HEK293 (cell line): ENCODE data around the gene HOXA11.

Experiments
- KLF7 ChIP-seq: fragments of 450-650 bp; formaldehyde crosslinking; IDR thresholded peaks from 2 replicates; pipeline ENCODE4 v1.5.1; 2016; ENCODE audit warnings: missing biosample characterization, missing genetic modification characterization, borderline replicate concordance
- ZNF138 ChIP-seq: fragments of 450-650 bp; formaldehyde crosslinking; IDR thresholded peaks from 2 replicates; pipeline ENCODE4 v1.5.1; 2016; ENCODE audit warnings: missing biosample characterization, missing genetic modification characterization, borderline replicate concordance
- ZNF223 ChIP-seq: fragments of 450-650 bp; formaldehyde crosslinking; IDR thresholded peaks from 2 replicates; pipeline ENCODE4 v1.5.1; 2016; ENCODE audit warnings: missing biosample characterization, missing genetic modification characterization
- ZNF280D ChIP-seq: fragments of 450-650 bp; formaldehyde crosslinking; IDR thresholded peaks from 2 replicates; pipeline ENCODE4 v1.5.1; 2016; ENCODE audit warnings: missing biosample characterization, missing genetic modification characterization
- ZNF292 ChIP-seq: fragments of 450-650 bp; formaldehyde crosslinking; IDR thresholded peaks from 2 replicates; pipeline ENCODE4 v1.5.1; 2016; ENCODE audit warnings: low read depth, missing biosample characterization, missing genetic modification characterization, borderline replicate concordance
- ZNF449 ChIP-seq: fragments of 450-650 bp; formaldehyde crosslinking; IDR thresholded peaks from 2 replicates; pipeline ENCODE4 v1.5.1; 2017; ENCODE audit warnings: missing biosample characterization, mild to moderate bottlenecking, missing genetic modification characterization, moderate library complexity
- TF ChIP-seq, protein P1 (sequence below): fragments of 450-650 bp; formaldehyde crosslinking; IDR thresholded peaks from 2 replicates; pipeline ENCODE4 v1.5.1; 2016; ENCODE audit warnings: missing biosample characterization, missing genetic modification characterization

GRCh38 chr7:27180431-27181420, 4.3 kb downstream of the HOXA11 start:
- TF ChIP-seq ZNF280D (tag by site-specific recombination) (no peak), ZNF292 (tag by site-specific recombination) (no peak), ZNF138 (tag by site-specific recombination) (no peak), KLF7 (tag by site-specific recombination) (no peak), ZNF223 (no peak), ZNF449 (tag by site-specific recombination) (no peak)
- TF ChIP-seq, protein P1, sequence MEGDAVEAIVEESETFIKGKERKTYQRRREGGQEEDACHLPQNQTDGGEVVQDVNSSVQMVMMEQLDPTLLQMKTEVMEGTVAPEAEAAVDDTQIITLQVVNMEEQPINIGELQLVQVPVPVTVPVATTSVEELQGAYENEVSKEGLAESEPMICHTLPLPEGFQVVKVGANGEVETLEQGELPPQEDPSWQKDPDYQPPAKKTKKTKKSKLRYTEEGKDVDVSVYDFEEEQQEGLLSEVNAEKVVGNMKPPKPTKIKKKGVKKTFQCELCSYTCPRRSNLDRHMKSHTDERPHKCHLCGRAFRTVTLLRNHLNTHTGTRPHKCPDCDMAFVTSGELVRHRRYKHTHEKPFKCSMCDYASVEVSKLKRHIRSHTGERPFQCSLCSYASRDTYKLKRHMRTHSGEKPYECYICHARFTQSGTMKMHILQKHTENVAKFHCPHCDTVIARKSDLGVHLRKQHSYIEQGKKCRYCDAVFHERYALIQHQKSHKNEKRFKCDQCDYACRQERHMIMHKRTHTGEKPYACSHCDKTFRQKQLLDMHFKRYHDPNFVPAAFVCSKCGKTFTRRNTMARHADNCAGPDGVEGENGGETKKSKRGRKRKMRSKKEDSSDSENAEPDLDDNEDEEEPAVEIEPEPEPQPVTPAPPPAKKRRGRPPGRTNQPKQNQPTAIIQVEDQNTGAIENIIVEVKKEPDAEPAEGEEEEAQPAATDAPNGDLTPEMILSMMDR (tag by site-specific recombination), result no peak
